Measurements from ENCODE around the gene TLR5.
"Not testable (repeated sequence)": the region's sequence is repeated elsewhere in the genome, so short reads cannot be mapped to it uniquely, and the experiment has no call there.

The TLR5 gene

GRCh38 chr1:223177681-223178080, 34.6 kb upstream of the TLR5 start:
- H3K9me3 ChIP-seq (ENCODE audit: severe bottlenecking) = no peaks in the 10 kb centered on the region
- H3K27ac ChIP-seq (ENCODE audit: poor library complexity, severe bottlenecking) = no peak overlapping the region
- H3K27me3 ChIP-seq (ENCODE audit: insufficient read depth, poor library complexity, severe bottlenecking) = no peaks in the 10 kb centered on the region
- no peak for TF ChIP-seq CTCF (IDR thresholded peaks at IDR 0.05; ENCODE audit: poor library complexity, severe bottlenecking)
- H3K36me3 ChIP-seq (ENCODE audit: low read depth) = no peaks in the 10 kb centered on the region
- no peak for DNase-seq (ENCODE audit: low spot score)
- no peak overlapping the region for H3K4me3 ChIP-seq (ENCODE audit: severe bottlenecking)
- H3K4me1 ChIP-seq (ENCODE audit: insufficient read depth, poor library complexity, severe bottlenecking) = no peaks in the 10 kb centered on the region
- no peak for ATAC-seq (ENCODE audit: low read depth)

- ATAC-seq (ENCODE audit: low read depth) (no peak), DNase-seq (ENCODE audit: low spot score) (no peak)
- Histone ChIP-seq H3K9me3 (ENCODE audit: severe bottlenecking) (no peaks in the 10 kb centered on the region), H3K4me1 (ENCODE audit: insufficient read depth, poor library complexity, severe bottlenecking) (no peaks in the 10 kb centered on the region), H3K4me3 (ENCODE audit: severe bottlenecking) (no peak overlapping the region), H3K27me3 (ENCODE audit: insufficient read depth, poor library complexity, severe bottlenecking) (no peaks in the 10 kb centered on the region), H3K27ac (ENCODE audit: poor library complexity, severe bottlenecking) (no peak overlapping the region), H3K36me3 (ENCODE audit: low read depth) (no peaks in the 10 kb centered on the region)
- no peak for TF ChIP-seq CTCF (IDR thresholded peaks at IDR 0.05; ENCODE audit: poor library complexity, severe bottlenecking)
Observed at GRCh38 chr1:223176437-223176836, 33.4 kb upstream of the TLR5 start.

- H3K27me3 ChIP-seq (ENCODE audit: insufficient read depth, poor library complexity, severe bottlenecking) = no peaks in the 10 kb centered on the region
- H3K9me3 ChIP-seq (ENCODE audit: severe bottlenecking) = no peaks in the 10 kb centered on the region
- H3K27ac ChIP-seq (ENCODE audit: poor library complexity, severe bottlenecking) = no peak overlapping the region
- H3K4me1 ChIP-seq (ENCODE audit: insufficient read depth, poor library complexity, severe bottlenecking) = no peaks in the 10 kb centered on the region
- ATAC-seq (ENCODE audit: low read depth) (no peak), DNase-seq (ENCODE audit: low spot score) (no peak)
- no peaks in the 10 kb centered on the region for H3K36me3 ChIP-seq (ENCODE audit: low read depth)
- H3K4me3 ChIP-seq (ENCODE audit: severe bottlenecking) = no peak overlapping the region
- no peak for TF ChIP-seq CTCF (IDR thresholded peaks at IDR 0.05; ENCODE audit: poor library complexity, severe bottlenecking)
Observed at GRCh38 chr1:223175633-223176032, 32.6 kb upstream of the TLR5 start.

GRCh38 chr1:223175032-223175431, 32.0 kb upstream of the TLR5 start:
- no peak for DNase-seq (ENCODE audit: low spot score)

GRCh38 chr1:223169458-223169857, 26.4 kb upstream of the TLR5 start:
- H3K4me1 ChIP-seq (ENCODE audit: insufficient read depth, poor library complexity, severe bottlenecking); H3K36me3 ChIP-seq (ENCODE audit: low read depth); DNase-seq (ENCODE audit: low spot score); H3K4me3 ChIP-seq (ENCODE audit: severe bottlenecking); H3K27me3 ChIP-seq (ENCODE audit: insufficient read depth, poor library complexity, severe bottlenecking); ATAC-seq (ENCODE audit: low read depth); H3K27ac ChIP-seq (ENCODE audit: poor library complexity, severe bottlenecking); H3K9me3 ChIP-seq (ENCODE audit: severe bottlenecking): not testable (repeated sequence)

More at GRCh38 chr1:223175032-223175431, 32.0 kb upstream of the TLR5 start:
- no peak overlapping the region for H3K4me3 ChIP-seq (ENCODE audit: severe bottlenecking)
- no peaks in the 10 kb centered on the region for H3K9me3 ChIP-seq (ENCODE audit: severe bottlenecking)
- peak; percentile 29 for TF ChIP-seq CTCF (IDR thresholded peaks at IDR 0.05; ENCODE audit: poor library complexity, severe bottlenecking)
- no peaks in the 10 kb centered on the region for H3K27me3 ChIP-seq (ENCODE audit: insufficient read depth, poor library complexity, severe bottlenecking)
- no peak overlapping the region for H3K27ac ChIP-seq (ENCODE audit: poor library complexity, severe bottlenecking)
- H3K36me3 ChIP-seq (ENCODE audit: low read depth) = no peaks in the 10 kb centered on the region
- ATAC-seq (ENCODE audit: low read depth) = peak; percentile 51; the same call in 1 of the 3 replicates
- H3K4me1 ChIP-seq (ENCODE audit: insufficient read depth, poor library complexity, severe bottlenecking) = no peaks in the 10 kb centered on the region
